Astrocyte of the spinal cord (primary cell): ENCODE results near the gene PGLYRP2.

Experiments used
- DNase-seq: peaks from one replicate; pipeline ENCODE4 v3.0.0; 2011; ENCODE audit warnings: low read depth, low spot score
- H3K4me3 ChIP-seq: 2 replicates; pipeline ENCODE4 v1.5.1; 2011; ENCODE audit warnings: low read depth, mild to moderate bottlenecking, low read length, moderate library complexity
- CTCF ChIP-seq: IDR thresholded peaks from 2 replicates; pipeline ENCODE4 v1.5.1; 2012; ENCODE audit warnings: low read depth, mild to moderate bottlenecking, low read length, inconsistent platforms
- in situ Hi-C: cut with HindIII; loops from 2 replicates; pipeline ENCODE4 v1.10.0; 2017; ENCODE audit warnings: low sequenced_read_pairs

PGLYRP2 gene

GRCh38 chr19:15421136-15421695 is 58.1 kb downstream of the PGLYRP2 start:
- no peak for DNase-seq
- no peak overlapping the region for H3K4me3 ChIP-seq
- no peak for TF ChIP-seq CTCF
- in situ Hi-C loops = no loop called here

DNA sequence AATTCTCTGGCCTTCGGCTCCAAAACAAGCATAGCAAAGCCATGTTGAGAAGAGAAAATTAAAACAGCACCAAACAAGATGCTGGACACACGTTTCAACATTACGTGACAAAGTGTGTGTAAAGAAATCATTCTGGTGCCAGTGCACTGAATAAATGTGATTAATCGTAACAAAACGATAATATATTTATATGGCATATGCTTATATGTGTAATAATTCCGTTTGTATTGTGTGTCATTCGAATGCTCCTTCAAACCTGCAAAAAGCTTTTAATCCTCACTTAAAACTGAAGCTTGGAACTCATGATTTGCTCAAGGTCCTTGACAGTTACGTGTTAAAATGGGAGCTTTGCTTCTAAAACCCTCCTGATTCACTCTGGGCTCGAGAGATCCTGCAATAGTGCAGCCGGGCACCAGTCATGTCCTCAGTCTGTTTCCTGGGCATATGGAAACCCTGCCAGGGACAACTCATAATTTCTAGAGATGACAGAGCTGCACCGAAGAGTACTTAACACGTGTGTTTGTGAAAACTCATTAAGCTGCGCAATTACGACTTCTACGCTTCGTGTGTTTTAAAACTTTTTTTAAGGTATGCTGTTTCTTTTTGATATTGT is 59.8 kb downstream of the PGLYRP2 start:
- peak overlapping the region; percentile 52 for H3K4me3 ChIP-seq
- DNase-seq = no peak
- in situ Hi-C loops = no loop called here
- no peak for TF ChIP-seq CTCF
